Adrenal gland (tissue), 12 donors: ENCODE data around the gene SMPX. TPM values are rescaled to one million over a fixed set of nuclear protein-coding genes. Genes with fewer than 3 reads are reported as not detected.

ENCODE experiments used
- DNase-seq, 7 donors: peaks; one replicate each; pipeline ENCODE4 v3.0.0-alpha.2; 2019 to 2020
- H3K27ac ChIP-seq, 5 donors: fragments of 200-600 bp; sonication (generic) in 4 of 5; 1 replicate in 3 of 5; 2 replicates in 2 of 5; pipeline versions ENCODE4 v1.5.1 to v1.8.0; 2016 to 2020; ENCODE audit warnings: mild to moderate bottlenecking in 1 of 5
- H3K27me3 ChIP-seq: fragments of 200-600 bp; 2 replicates; pipeline ENCODE4 v1.8.0; 2021
- H3K36me3 ChIP-seq, 2 donors: fragments of 200-600 bp; replicated peaks in 1 of 2; 1 replicate in 1 of 2; 2 replicates in 1 of 2; pipeline versions ENCODE4 v1.5.1 to v1.8.0; 2018 to 2022
- H3K4me1 ChIP-seq, 2 donors: fragments of 200-600 bp; replicated peaks in 1 of 2; 1 replicate in 1 of 2; 2 replicates in 1 of 2; pipeline versions ENCODE4 v1.5.1 to v1.8.0; 2018 to 2021
- H3K4me3 ChIP-seq, 4 donors: fragments of 200-600 bp; sonication (generic) in 3 of 4; one replicate each; pipeline ENCODE4 v1.5.1; 2016 to 2018
- H3K9me3 ChIP-seq, 3 donors: fragments of 200-600 bp; sonication (generic) in 1 of 3; replicated peaks in 1 of 3; 1 replicate in 2 of 3; 2 replicates in 1 of 3; pipeline versions ENCODE4 v1.5.1 to v1.8.0; 2016 to 2021
- POLR2A ChIP-seq, 2 donors: fragments of 450-650 bp; IDR thresholded peaks; one replicate each; pipeline ENCODE4 v1.6.1; 2017; ENCODE audit warnings: antibody characterized with exemption in 2 of 2, mild to moderate bottlenecking in 2 of 2, moderate library complexity in 1 of 2
- whole genome bisulfite sequencing, 4 donors: extraction: QIAGEN DNeasy Blood & Tissue Kit in 2 of 4; methylation state at CpG; one replicate each; pipeline versions ENCODE4 v1.1.5 to v1.1.7; 2013 to 2017; 5-methylcytosine and 5-hydroxymethylcytosine counted together
- intact Hi-C, 2 donors: fragments of 100-400 bp; cut with DNase I; formaldehyde crosslinking; loops; one replicate each; pipeline versions ENCODE4 v1.14.1 to v1.15.0; 2022 to 2023
- polyA plus RNA-seq, 3 donors: library from polyadenylated mRNA; stranded (reverse); fragments of 200-250 nt in 2 of 3; fragments of 350-450 nt in 1 of 3; fragmentation: Illumina TruSeq in 1 of 3; extraction: RNeasy Lipid Tissue Mini Kit (QIAGEN cat#74804) in 1 of 3; gene quantifications; one replicate each; pipeline ENCODE4 v1.2.3, GENCODE V29; 2013 to 2014
- total RNA-seq, 9 donors: library from RNA; depleted of rRNA in 4 of 9; stranded (reverse); fragments of >200 nt in 4 of 9; fragments of 120-200 nt in 1 of 9; fragmentation: NEBNext Ultra II Directional in 1 of 9; extraction: Animal tissue kit (Norgen Biotek cat#: 25700) in 1 of 9; gene quantifications; one replicate each; pipeline versions ENCODE4 v1.1.0 to v1.2.4, GENCODE V29; 2013 to 2023
- TF ChIP-seq, protein P1 (sequence below), 6 experiments: fragments of 450-650 bp in 4 of 6; fragments of 200-600 bp in 2 of 6; sonication (generic) in 1 of 6; IDR thresholded peaks; 1 replicate in 5 of 6; 2 replicates in 1 of 6; pipeline versions ENCODE4 v1.5.1 to v1.8.0; 2016 to 2021; ENCODE audit warnings: antibody characterized with exemption in 6 of 6, mild to moderate bottlenecking in 2 of 6, moderate library complexity in 1 of 6
- donor health status: healthy with polysubstance abuse.
- donor health status: Bipolar disorder and iron deficiency.
- donor health status: DM: yes; HTN: yes; CAD: no.
- donor health status: DM: no; HTN: no; CAD: no.
- donor health status: DM: no; HTN: no; CAD: no.
- donor health status: DM: yes; HTN: yes; CAD: no.

Gene SMPX
- total and polyA plus RNA-seq, 12 donors, result 0.10 TPM; not detected in 11

DNA sequence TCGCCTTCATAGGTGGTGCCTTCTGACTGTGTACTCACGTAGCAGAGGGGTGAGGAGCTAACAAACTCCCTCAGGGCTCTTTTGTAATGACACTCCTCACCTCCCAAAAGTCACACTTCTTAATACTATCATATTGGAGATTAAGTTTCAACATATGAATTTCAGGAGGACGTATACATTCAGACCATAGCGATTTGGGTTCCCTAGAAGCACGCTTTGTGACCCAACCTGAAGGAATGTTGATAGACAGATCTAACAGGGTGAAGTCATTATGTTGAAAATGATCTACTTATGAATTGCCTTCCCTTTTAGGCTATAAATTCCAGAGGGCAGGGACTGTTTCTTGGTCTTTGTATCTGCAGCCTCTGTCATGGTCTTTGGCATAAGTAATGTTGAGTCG is 96.6 kb downstream of the SMPX start:
- 56 to 85% (median 72%) methylated on average over 6 of the region's 6 CpGs for WGBS, 4 donors
- DNase-seq, result no peak
- Histone ChIP-seq H3K27me3 (peaks cover 26% of the 10 kb centered on the region), H3K9me3 (no peaks in the 10 kb centered on the region), H3K4me1 (no peaks in the 10 kb centered on the region), H3K4me3 (no peak overlapping the region), H3K27ac (no peak overlapping the region), H3K36me3 (no peaks in the 10 kb centered on the region)
- TF ChIP-seq, protein P1, sequence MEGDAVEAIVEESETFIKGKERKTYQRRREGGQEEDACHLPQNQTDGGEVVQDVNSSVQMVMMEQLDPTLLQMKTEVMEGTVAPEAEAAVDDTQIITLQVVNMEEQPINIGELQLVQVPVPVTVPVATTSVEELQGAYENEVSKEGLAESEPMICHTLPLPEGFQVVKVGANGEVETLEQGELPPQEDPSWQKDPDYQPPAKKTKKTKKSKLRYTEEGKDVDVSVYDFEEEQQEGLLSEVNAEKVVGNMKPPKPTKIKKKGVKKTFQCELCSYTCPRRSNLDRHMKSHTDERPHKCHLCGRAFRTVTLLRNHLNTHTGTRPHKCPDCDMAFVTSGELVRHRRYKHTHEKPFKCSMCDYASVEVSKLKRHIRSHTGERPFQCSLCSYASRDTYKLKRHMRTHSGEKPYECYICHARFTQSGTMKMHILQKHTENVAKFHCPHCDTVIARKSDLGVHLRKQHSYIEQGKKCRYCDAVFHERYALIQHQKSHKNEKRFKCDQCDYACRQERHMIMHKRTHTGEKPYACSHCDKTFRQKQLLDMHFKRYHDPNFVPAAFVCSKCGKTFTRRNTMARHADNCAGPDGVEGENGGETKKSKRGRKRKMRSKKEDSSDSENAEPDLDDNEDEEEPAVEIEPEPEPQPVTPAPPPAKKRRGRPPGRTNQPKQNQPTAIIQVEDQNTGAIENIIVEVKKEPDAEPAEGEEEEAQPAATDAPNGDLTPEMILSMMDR (IDR thresholded peaks at IDR 0.05), result no peak
- TF ChIP-seq POLR2A (IDR thresholded peaks at IDR 0.05), result no peak
- intact Hi-C loops, result no loop called here

DNA sequence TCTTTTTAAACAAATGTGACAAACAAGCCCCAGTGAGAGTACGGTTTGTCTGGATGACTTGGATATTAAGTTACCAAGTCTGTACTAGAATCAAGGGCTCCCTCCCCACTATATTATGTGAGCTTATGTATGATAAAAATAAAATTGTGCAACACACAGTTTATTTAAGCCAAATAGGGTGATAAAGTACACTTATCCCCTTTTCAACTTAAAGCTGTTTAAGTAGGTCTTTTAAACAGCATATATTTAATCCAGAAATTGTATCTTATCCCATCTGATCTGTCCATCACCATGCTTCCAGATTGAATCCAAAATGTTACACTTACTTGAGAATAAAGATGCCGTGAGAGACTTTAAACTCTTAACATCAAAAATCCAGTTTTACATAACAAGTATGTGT is 97.8 kb downstream of the SMPX start:
- TF ChIP-seq, protein P1 (IDR thresholded peaks at IDR 0.05), result no peak
- no peak for TF ChIP-seq POLR2A (IDR thresholded peaks at IDR 0.05)
- intact Hi-C loops, result no loop called here
- Histone ChIP-seq H3K4me3 (no peak overlapping the region), H3K27me3 (peaks cover 30% of the 10 kb centered on the region), H3K36me3 (no peaks in the 10 kb centered on the region), H3K4me1 (no peaks in the 10 kb centered on the region), H3K27ac (no peak overlapping the region), H3K9me3 (no peaks in the 10 kb centered on the region)
- DNase-seq, result no peak
- 79 to 85% (median 83%) methylated on average over 2 of the region's 2 CpGs for WGBS, 4 donors

DNA sequence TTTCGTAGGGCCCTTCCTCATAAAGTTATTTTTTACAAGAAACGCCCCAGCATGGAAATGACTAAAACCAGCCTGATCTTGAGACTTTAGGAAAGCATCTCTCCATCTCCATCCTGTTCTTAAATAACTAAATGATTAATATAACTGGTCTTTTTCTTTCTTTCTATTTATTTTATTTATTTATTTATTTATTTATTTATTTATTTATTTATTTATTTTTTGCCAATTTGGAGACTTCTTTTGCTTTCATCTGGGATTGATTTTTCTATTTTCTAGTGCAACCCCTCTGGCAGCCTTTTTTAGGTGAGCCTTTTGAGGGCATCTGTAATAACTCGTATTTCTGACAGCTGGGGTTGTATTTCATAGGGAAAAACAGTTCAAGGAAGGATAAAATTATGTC is 98.6 kb downstream of the SMPX start:
- Histone ChIP-seq H3K9me3 (no peaks in the 10 kb centered on the region), H3K4me3 (no peak overlapping the region), H3K27me3 (peaks cover 30% of the 10 kb centered on the region), H3K27ac (no peak overlapping the region), H3K4me1 (no peaks in the 10 kb centered on the region), H3K36me3 (no peaks in the 10 kb centered on the region)
- WGBS, 4 donors, result 60 to 78% (median 74%) methylated on average over 3 of the region's 3 CpGs
- intact Hi-C loops, result no loop called here
- no peak for TF ChIP-seq POLR2A (IDR thresholded peaks at IDR 0.05)
- TF ChIP-seq, protein P1 (IDR thresholded peaks at IDR 0.05), result no peak
- no peak for DNase-seq

DNA sequence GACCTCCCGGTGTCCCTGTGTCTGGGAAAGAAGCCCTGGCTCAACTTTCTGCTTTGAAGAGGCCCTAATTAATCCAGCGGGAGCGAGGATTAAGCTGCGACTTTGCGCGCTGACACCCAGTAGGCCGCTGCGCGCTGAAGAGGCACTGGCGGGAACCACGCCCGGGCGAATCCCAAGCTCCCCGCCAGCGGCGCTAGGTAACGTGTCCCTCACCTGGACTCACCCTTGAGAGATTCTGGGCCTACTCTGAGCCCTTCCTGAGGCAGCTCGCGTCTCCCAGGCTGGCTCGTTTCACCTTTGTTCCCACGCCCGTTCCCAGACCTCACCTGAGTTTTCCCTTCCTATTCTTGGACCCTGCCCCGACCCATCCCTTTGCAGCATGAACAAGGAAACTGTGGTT is 99.2 kb downstream of the SMPX start:
- Histone ChIP-seq H3K27me3 (peaks cover 30% of the 10 kb centered on the region), H3K9me3 (no peaks in the 10 kb centered on the region), H3K4me1 (no peaks in the 10 kb centered on the region), H3K36me3 (no peaks in the 10 kb centered on the region), H3K27ac (no peak overlapping the region), H3K4me3 (no peak overlapping the region)
- no peak for DNase-seq
- TF ChIP-seq, protein P1 (IDR thresholded peaks at IDR 0.05), result no peak
- TF ChIP-seq POLR2A (IDR thresholded peaks at IDR 0.05), result no peak
- intact Hi-C loops, result no loop called here
- WGBS, 4 donors, result 52 to 61% (median 59%) methylated on average over 6 to 23 of the region's 23 CpGs
